ENCODE results near the gene NSMCE3.

- TF ChIP-seq EP300 (IDR thresholded peaks at IDR 0.05) (no peak), POLR2AphosphoS5 (IDR thresholded peaks at IDR 0.05) (no peak), CTCF (IDR thresholded peaks at IDR 0.05) (no peak), POLR2A (IDR thresholded peaks at IDR 0.05) (no peak)
Measured at GRCh38 chr15:29222129-29222853, 47.3 kb downstream of the NSMCE3 start.
